B cell (primary cell): Measurements from ENCODE around the gene EEPD1. TPM values are rescaled to one million over a fixed set of nuclear protein-coding genes. Genes with fewer than 3 reads are reported as not detected.

ENCODE experiments used
- ATAC-seq: fragments of 200-7000 bp; cut with Tn5 transposase; one replicate; pipeline ENCODE4 v1.10.0; 2021; ENCODE audit warnings: low read depth, mild to moderate bottlenecking, moderate number of reproducible peaks, moderate library complexity
- CTCF ChIA-PET: fragments of 350-600 bp; sonication (Branson Sonifier 250); formaldehyde crosslinking; loops from one replicate; lab custom pipeline; 2021; ENCODE audit warnings: antibody characterized with exemption, inconsistent platforms; lab: Charles Lee
- POLR2A ChIA-PET: fragments of 350-600 bp; sonication (Branson Sonifier 250); formaldehyde crosslinking; loops from one replicate; lab custom pipeline; 2021; ENCODE audit warnings: antibody characterized with exemption; lab: Charles Lee
- DNase-seq: peaks from one replicate; pipeline ENCODE4 v3.0.0; 2013
- H2AFZ ChIP-seq: 2 replicates; pipeline ENCODE4 v1.6.1; 2012; ENCODE audit warnings: mild to moderate bottlenecking, low read depth, low read length; ENCODE audit not compliant: insufficient read depth, poor library complexity, severe bottlenecking
- H3K27ac ChIP-seq, 2 donors: 1 replicate in 1 of 2; 2 replicates in 1 of 2; pipeline ENCODE4 v1.5.1; 2012 to 2013; ENCODE audit warnings: low read length in 2 of 2, mild to moderate bottlenecking in 2 of 2, moderate library complexity in 1 of 2
- H3K27me3 ChIP-seq, 4 experiments: fragments of 200-600 bp in 1 of 4; sonication (generic) in 1 of 4; replicated peaks in 1 of 4; 1 replicate in 2 of 4; 2 replicates in 2 of 4; pipeline versions ENCODE4 v1.6.1 to v1.7.0; 2013 to 2016; ENCODE audit warnings: low read length in 3 of 4, mild to moderate bottlenecking in 2 of 4, mixed read lengths in 1 of 4, moderate library complexity in 1 of 4; ENCODE audit not compliant: insufficient read depth in 4 of 4, control insufficient read depth in 3 of 4; ENCODE audit errors: control extremely low read depth in 1 of 4
- H3K36me3 ChIP-seq, 2 experiments: replicated peaks in 1 of 2; 1 replicate in 1 of 2; 2 replicates in 1 of 2; pipeline versions ENCODE4 v1.6.1 to v1.7.1; 2013; ENCODE audit warnings: low read length in 1 of 2; ENCODE audit not compliant: insufficient read depth in 2 of 2, control insufficient read depth in 1 of 2; ENCODE audit errors: control extremely low read depth in 1 of 2, extremely low read depth in 1 of 2
- H3K4me1 ChIP-seq, 2 donors: fragments of 200-600 bp in 1 of 2; sonication (generic) in 1 of 2; 1 replicate in 1 of 2; 2 replicates in 1 of 2; pipeline versions ENCODE4 v1.5.1 to v1.6.1; 2013 to 2017; ENCODE audit warnings: low read length in 2 of 2; ENCODE audit not compliant: control insufficient read depth in 2 of 2, insufficient read depth in 2 of 2
- H3K4me2 ChIP-seq: replicated peaks from 2 replicates; pipeline ENCODE3; 2012; ENCODE audit warnings: mild to moderate bottlenecking, low read depth, low read length; ENCODE audit not compliant: poor library complexity, severe bottlenecking
- H3K4me3 ChIP-seq, 5 experiments: fragments of 200-600 bp in 1 of 5; sonication (generic) in 1 of 5; 1 replicate in 3 of 5; 2 replicates in 2 of 5; pipeline versions ENCODE4 v1.5.1 to v1.7.0; 2011 to 2016; ENCODE audit warnings: low read length in 4 of 5, mild to moderate bottlenecking in 4 of 5, low read depth in 2 of 5, control low read depth in 1 of 5, moderate library complexity in 1 of 5; ENCODE audit not compliant: insufficient read depth in 1 of 5; ENCODE audit errors: control extremely low read depth in 1 of 5, extremely low read depth in 1 of 5
- H3K79me2 ChIP-seq: fragments of 200-600 bp; sonication (generic); one replicate; pipeline ENCODE4 v1.6.0; 2016; ENCODE audit warnings: low read length; ENCODE audit not compliant: control insufficient read depth, insufficient read depth
- H3K9ac ChIP-seq: fragments of 200-600 bp; sonication (generic); 2 replicates; pipeline ENCODE4 v1.6.1; 2017; ENCODE audit warnings: mild to moderate bottlenecking, low read length, moderate library complexity
- H3K9me3 ChIP-seq, 3 donors: one replicate each; pipeline versions ENCODE4 v1.6.1 to v1.7.1; 2013; ENCODE audit warnings: low read length in 2 of 3; ENCODE audit not compliant: control insufficient read depth in 2 of 3, insufficient read depth in 1 of 3; ENCODE audit errors: control extremely low read depth in 1 of 3
- H4K20me1 ChIP-seq: 2 replicates; pipeline ENCODE4 v1.6.0; 2012; ENCODE audit warnings: mild to moderate bottlenecking, low read length; ENCODE audit not compliant: insufficient read depth, control insufficient read depth, poor library complexity, severe bottlenecking
- H3K27ac Mint-ChIP-seq: one replicate; pipeline ENCODE4 v1.8.0; 2021; ENCODE audit warnings: mixed read lengths
- H3K27me3 Mint-ChIP-seq: one replicate; pipeline ENCODE4 v1.8.0; 2021; ENCODE audit warnings: mixed read lengths
- H3K4me1 Mint-ChIP-seq: one replicate; pipeline ENCODE4 v1.8.0; 2021; ENCODE audit warnings: mixed read lengths
- H3K4me3 Mint-ChIP-seq: one replicate; pipeline ENCODE4 v1.8.0; 2021; ENCODE audit warnings: mixed read lengths
- H3K9me3 Mint-ChIP-seq: one replicate; pipeline ENCODE4 v1.8.0; 2022; ENCODE audit warnings: mixed read lengths; ENCODE audit not compliant: insufficient read depth
- CTCF ChIP-seq: fragments of 200-600 bp; IDR thresholded peaks from one replicate; pipeline ENCODE4 v1.8.0; 2022; ENCODE audit warnings: antibody characterized with exemption, mild to moderate bottlenecking
- EZH2 ChIP-seq: IDR thresholded peaks from 2 replicates; pipeline ENCODE4 v1.6.1; 2012; ENCODE audit warnings: borderline replicate concordance, low read depth, mild to moderate bottlenecking, moderate library complexity, low read length; ENCODE audit not compliant: insufficient read depth, poor library complexity, severe bottlenecking
- WGBS: methylation state at CpG from one replicate; pipeline ENCODE4 v1.1.5; 2013; ENCODE audit warnings: missing lambda C conversion rate; ENCODE audit not compliant: insufficient coverage; 5-methylcytosine and 5-hydroxymethylcytosine counted together
- intact Hi-C: fragments of 100-400 bp; cut with micrococcal nuclease; formaldehyde crosslinking; loops from one replicate; pipeline ENCODE4 v1.10.0; 2022
- polyA plus RNA-seq: library from polyadenylated mRNA; depleted of rRNA; stranded (reverse); fragments of >200 nt; gene quantifications from 2 replicates; pipeline ENCODE4 v1.2.3, GENCODE V29; 2012
- total RNA-seq, 2 donors: library from RNA; stranded (reverse); fragments of 120-200 nt in 1 of 2; gene quantifications; 1 replicate in 1 of 2; 2 replicates in 1 of 2; pipeline versions ENCODE4 v1.2.3 to v1.2.4, GENCODE V29; 2013 to 2022

The EEPD1 gene
- total and polyA plus RNA-seq, 2 donors (not counting 1 experiment from before 2014, with no cell fraction given), result 0.49 to 4.1 TPM

- WGBS, result 79% methylated on average over 4 of the region's 4 CpGs
- Histone ChIP-seq H3K79me2 (no peaks in the 10 kb centered on the region), H3K4me2 (no peak overlapping the region), H2AFZ (no peak overlapping the region), H3K36me3 (no peaks in the 10 kb centered on the region), H3K9ac (no peak overlapping the region), H4K20me1 (no peaks in the 10 kb centered on the region), H3K27ac (no peak overlapping the region), H3K27me3 (no peaks in the 10 kb centered on the region), H3K9me3 (peaks cover 0 to 3% (median 0%) of the 10 kb centered on the region in 3 donors), H3K4me3 (no peak overlapping the region), H3K4me1 (no peaks in the 10 kb centered on the region)
- Mint-ChIP-seq H3K9me3 (no peaks in the 10 kb centered on the region), H3K4me3 (no peak overlapping the region), H3K27me3 (peaks cover 4% of the 10 kb centered on the region), H3K27ac (no peak overlapping the region), H3K4me1 (no peaks in the 10 kb centered on the region)
- TF ChIP-seq EZH2 (no peak), CTCF (no peak)
- intact Hi-C loops, result no loop called here
- CTCF ChIA-PET, result no interaction called here
- ATAC-seq, result no peak
- no peak for DNase-seq
- POLR2A ChIA-PET, result no interaction called here
These were observed 45.0 kb upstream of the EEPD1 start for GRCh38 chr7:36107926-36108631.

- Histone ChIP-seq H3K9me3 (peaks cover 0 to 3% (median 0%) of the 10 kb centered on the region in 3 donors), H3K4me2 (no peak overlapping the region), H3K27me3 (no peaks in the 10 kb centered on the region), H3K36me3 (no peaks in the 10 kb centered on the region), H3K27ac (no peak overlapping the region), H2AFZ (no peak overlapping the region), H4K20me1 (no peaks in the 10 kb centered on the region), H3K79me2 (no peaks in the 10 kb centered on the region), H3K4me3 (no peak overlapping the region), H3K9ac (no peak overlapping the region), H3K4me1 (no peaks in the 10 kb centered on the region)
- TF ChIP-seq EZH2 (no peak), CTCF (no peak)
- peaks cover 4% of the 10 kb centered on the region for H3K27me3 Mint-ChIP-seq
- no peak overlapping the region for H3K27ac Mint-ChIP-seq
- H3K4me3 Mint-ChIP-seq, result no peak overlapping the region
- 87% methylated on average over 6 of the region's 6 CpGs for WGBS
- intact Hi-C loops, result no loop called here
- no peak for DNase-seq
- CTCF ChIA-PET, result no interaction called here
- no peaks in the 10 kb centered on the region for H3K9me3 Mint-ChIP-seq
- H3K4me1 Mint-ChIP-seq, result no peaks in the 10 kb centered on the region
- POLR2A ChIA-PET, result no interaction called here
- ATAC-seq, result no peak
These were observed 43.9 kb upstream of the EEPD1 start for GRCh38 chr7:36109013-36109627.
